Measurements from ENCODE around the gene NCOR1.

Gene NCOR1

DNA sequence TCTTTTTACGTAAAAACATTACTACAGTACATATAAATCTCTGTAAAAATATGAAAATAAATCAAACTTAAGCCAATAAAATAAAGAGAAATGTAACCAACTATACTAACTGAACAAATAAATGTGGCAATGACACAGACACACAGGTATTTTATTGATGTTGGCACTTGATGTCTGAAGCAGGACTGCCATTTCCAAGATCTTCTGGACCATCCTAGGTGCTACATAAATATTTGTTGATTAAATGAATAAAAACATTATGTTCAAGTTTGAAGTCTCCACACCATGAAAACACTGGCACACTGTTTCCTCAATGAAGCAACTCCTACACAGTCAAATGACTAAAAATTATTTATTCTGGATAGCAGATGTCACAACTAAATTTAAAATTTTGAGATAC is 106.9 kb downstream of the NCOR1 start:
- Histone ChIP-seq H3K27me3 (ENCODE audit: low read depth, low read length) (no peaks in the 10 kb centered on the region), H3K79me2 (ENCODE audit: low read length) (no peaks in the 10 kb centered on the region), H4K20me1 (ENCODE audit: insufficient read depth, low read length) (no peaks in the 10 kb centered on the region), H3K9me3 (ENCODE audit: insufficient read depth, low read length) (no peaks in the 10 kb centered on the region), H2AFZ (ENCODE audit: low read depth, low read length) (no peak overlapping the region), H3K9ac (ENCODE audit: low read length) (no peak overlapping the region), H3K36me3 (replicated peaks; ENCODE audit: low read depth, low read length) (no peaks in the 10 kb centered on the region), H3K4me2 (ENCODE audit: low read length) (no peak overlapping the region), H3K27ac (ENCODE audit: low read length) (no peak overlapping the region), H3K4me3 (ENCODE audit: low read length) (no peak overlapping the region), H3K4me1 (ENCODE audit: low read length) (no peaks in the 10 kb centered on the region)
- TF ChIP-seq EZH2phosphoT487 (IDR thresholded peaks at IDR 0.05; ENCODE audit: low read depth) = no peak
- TF ChIP-seq, protein P1, sequence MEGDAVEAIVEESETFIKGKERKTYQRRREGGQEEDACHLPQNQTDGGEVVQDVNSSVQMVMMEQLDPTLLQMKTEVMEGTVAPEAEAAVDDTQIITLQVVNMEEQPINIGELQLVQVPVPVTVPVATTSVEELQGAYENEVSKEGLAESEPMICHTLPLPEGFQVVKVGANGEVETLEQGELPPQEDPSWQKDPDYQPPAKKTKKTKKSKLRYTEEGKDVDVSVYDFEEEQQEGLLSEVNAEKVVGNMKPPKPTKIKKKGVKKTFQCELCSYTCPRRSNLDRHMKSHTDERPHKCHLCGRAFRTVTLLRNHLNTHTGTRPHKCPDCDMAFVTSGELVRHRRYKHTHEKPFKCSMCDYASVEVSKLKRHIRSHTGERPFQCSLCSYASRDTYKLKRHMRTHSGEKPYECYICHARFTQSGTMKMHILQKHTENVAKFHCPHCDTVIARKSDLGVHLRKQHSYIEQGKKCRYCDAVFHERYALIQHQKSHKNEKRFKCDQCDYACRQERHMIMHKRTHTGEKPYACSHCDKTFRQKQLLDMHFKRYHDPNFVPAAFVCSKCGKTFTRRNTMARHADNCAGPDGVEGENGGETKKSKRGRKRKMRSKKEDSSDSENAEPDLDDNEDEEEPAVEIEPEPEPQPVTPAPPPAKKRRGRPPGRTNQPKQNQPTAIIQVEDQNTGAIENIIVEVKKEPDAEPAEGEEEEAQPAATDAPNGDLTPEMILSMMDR (IDR thresholded peaks at IDR 0.05; ENCODE audit: low read depth, low read length) = no peak

DNA sequence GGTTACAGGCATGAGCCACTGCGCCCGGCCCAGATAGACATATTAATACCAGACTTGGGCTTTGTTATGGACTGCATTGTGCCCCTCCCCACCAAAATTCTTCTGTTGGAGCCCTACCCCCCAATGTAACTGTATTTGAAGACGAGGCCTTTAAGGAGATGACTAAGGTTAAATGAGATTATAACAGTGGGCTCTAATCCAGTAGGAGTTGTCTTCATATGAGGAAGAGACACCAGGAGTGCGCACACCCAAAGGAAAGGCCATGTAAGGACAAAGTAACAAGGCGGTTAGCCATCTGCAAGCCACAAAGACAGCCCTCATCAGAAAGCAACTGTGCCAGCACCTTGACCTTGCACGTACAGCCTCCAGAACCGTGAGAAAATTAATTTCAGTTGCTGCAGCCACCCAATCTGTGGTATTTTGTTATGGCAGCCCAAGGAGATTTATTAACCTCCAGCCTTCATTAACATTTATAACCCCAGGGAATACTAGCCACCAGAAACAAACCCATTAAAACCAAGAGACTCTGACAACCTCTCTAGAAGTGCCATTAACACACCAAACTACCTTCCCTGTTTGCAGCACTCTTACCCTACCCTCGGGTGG is 108.1 kb downstream of the NCOR1 start:
- no peak overlapping the region for H3K4me2 ChIP-seq (ENCODE audit: low read length)
- H3K36me3 ChIP-seq (replicated peaks; ENCODE audit: low read depth, low read length) = no peaks in the 10 kb centered on the region
- no peak for TF ChIP-seq EZH2phosphoT487 (IDR thresholded peaks at IDR 0.05; ENCODE audit: low read depth)
- TF ChIP-seq, protein P1 (IDR thresholded peaks at IDR 0.05; ENCODE audit: low read depth, low read length) = no peak
- no peaks in the 10 kb centered on the region for H4K20me1 ChIP-seq (ENCODE audit: insufficient read depth, low read length)
- H3K4me3 ChIP-seq (ENCODE audit: low read length) = no peak overlapping the region
- H3K27me3 ChIP-seq (ENCODE audit: low read depth, low read length) = no peaks in the 10 kb centered on the region
- no peak overlapping the region for H2AFZ ChIP-seq (ENCODE audit: low read depth, low read length)
- H3K79me2 ChIP-seq (ENCODE audit: low read length) = no peaks in the 10 kb centered on the region
- H3K27ac ChIP-seq (ENCODE audit: low read length) = no peak overlapping the region
- H3K9ac ChIP-seq (ENCODE audit: low read length) = no peak overlapping the region
- no peaks in the 10 kb centered on the region for H3K4me1 ChIP-seq (ENCODE audit: low read length)
- H3K9me3 ChIP-seq (ENCODE audit: insufficient read depth, low read length) = no peaks in the 10 kb centered on the region

- Histone ChIP-seq H3K4me1 (ENCODE audit: low read length) (no peaks in the 10 kb centered on the region), H3K9me3 (ENCODE audit: insufficient read depth, low read length) (no peaks in the 10 kb centered on the region), H3K79me2 (ENCODE audit: low read length) (no peaks in the 10 kb centered on the region), H3K4me3 (ENCODE audit: low read length) (no peak overlapping the region), H3K9ac (ENCODE audit: low read length) (no peak overlapping the region), H3K36me3 (replicated peaks; ENCODE audit: low read depth, low read length) (peaks cover 4% of the 10 kb centered on the region), H3K4me2 (ENCODE audit: low read length) (no peak overlapping the region), H3K27ac (ENCODE audit: low read length) (no peak overlapping the region), H2AFZ (ENCODE audit: low read depth, low read length) (no peak overlapping the region), H4K20me1 (ENCODE audit: insufficient read depth, low read length) (no peaks in the 10 kb centered on the region), H3K27me3 (ENCODE audit: low read depth, low read length) (no peaks in the 10 kb centered on the region)
- TF ChIP-seq, protein P1 (IDR thresholded peaks at IDR 0.05; ENCODE audit: low read depth, low read length) = no peak
- no peak for TF ChIP-seq EZH2phosphoT487 (IDR thresholded peaks at IDR 0.05; ENCODE audit: low read depth)
These were observed 109.0 kb downstream of the NCOR1 start for GRCh38 chr17:16106161-16106891.

DNA sequence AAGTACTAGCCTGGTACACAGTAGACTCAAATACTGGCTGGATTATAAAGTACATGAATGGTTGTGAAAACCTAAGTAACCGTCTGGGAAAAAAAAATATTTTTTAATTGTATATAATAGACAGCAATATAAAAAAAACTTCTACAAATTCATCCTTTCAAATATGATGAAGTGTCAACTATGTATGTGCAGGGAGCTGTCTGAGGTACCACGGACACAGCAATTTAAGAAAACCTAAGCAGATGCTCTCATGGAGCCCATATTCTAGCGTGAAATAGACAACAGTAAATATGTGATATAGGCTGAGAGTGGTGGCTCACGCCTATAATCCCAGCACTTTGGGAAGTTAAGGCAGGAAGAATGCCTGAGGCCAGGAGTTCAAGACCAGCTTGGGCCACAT is 111.1 kb downstream of the NCOR1 start:
- Histone ChIP-seq H3K27me3 (ENCODE audit: low read depth, low read length) (no peaks in the 10 kb centered on the region), H2AFZ (ENCODE audit: low read depth, low read length) (no peak overlapping the region), H3K4me3 (ENCODE audit: low read length) (no peak overlapping the region), H3K9ac (ENCODE audit: low read length) (no peak overlapping the region), H3K4me2 (ENCODE audit: low read length) (no peak overlapping the region), H3K79me2 (ENCODE audit: low read length) (no peaks in the 10 kb centered on the region), H4K20me1 (ENCODE audit: insufficient read depth, low read length) (no peaks in the 10 kb centered on the region), H3K4me1 (ENCODE audit: low read length) (no peaks in the 10 kb centered on the region), H3K27ac (ENCODE audit: low read length) (no peak overlapping the region), H3K36me3 (replicated peaks; ENCODE audit: low read depth, low read length) (peaks cover 7% of the 10 kb centered on the region), H3K9me3 (ENCODE audit: insufficient read depth, low read length) (no peaks in the 10 kb centered on the region)
- TF ChIP-seq, protein P1 (IDR thresholded peaks at IDR 0.05; ENCODE audit: low read depth, low read length) = no peak
